ENCODE results near the gene PIP5K1A. TPM values are rescaled to one million over a fixed set of nuclear protein-coding genes. Genes with fewer than 3 reads are reported as not detected.
A peak's percentile ranks its signal among the peaks of the same experiment; 100 is the strongest.

Gene PIP5K1A
- total and polyA plus RNA-seq, 9 of the 15 experiments (the other 6 are each of a cell fraction or from before 2014, with no cell fraction given): 1.9 to 42.4 (median 18.8) TPM

GRCh38 chr1:151282883-151283725, 84.8 kb downstream of the PIP5K1A start:
- H3K36me3 ChIP-seq (ENCODE audit: control insufficient read depth, insufficient read depth, low read length): peaks cover 39% of the 10 kb centered on the region; the same call in 2 of the 3 replicates
- H3K9ac ChIP-seq (ENCODE audit: insufficient read depth in 1 of 2, low read depth in 2 of 2, low read length in 2 of 2): peak overlapping the region; percentile 93 to 99
- no TSS peak for BruUV-seq (replicated peaks)
- DNase-seq (ENCODE audit: extremely low read depth in 1 of 4, low spot score in 3 of 4): peak; percentile 46 to 64 (median 58)
- H2AFZ ChIP-seq (ENCODE audit: low read depth, low read length): peak overlapping the region; percentile 58
- peaks cover 19 to 42% of the 10 kb centered on the region in 2 experiments for H3K4me1 ChIP-seq (replicated peaks in 1 of 2; ENCODE audit: control insufficient read depth in 2 of 2, insufficient read depth in 2 of 2, low read length in 2 of 2)
- peaks cover 28% of the 10 kb centered on the region for H3K79me2 ChIP-seq (ENCODE audit: control insufficient read depth, insufficient read depth, low read length)
- in situ Hi-C loops (cut with MboI): no loop called here
- no peaks in the 10 kb centered on the region for H3K9me3 ChIP-seq (replicated peaks; ENCODE audit: control insufficient read depth, insufficient read depth, low read depth, low read length)
- H3K27ac ChIP-seq (ENCODE audit: extremely low read depth, low read depth, low read length): peak overlapping the region; percentile 99
- peaks cover 4% of the 10 kb centered on the region for H3K9me1 ChIP-seq (ENCODE audit: control insufficient read depth, insufficient read depth, low read length)
- POLR2A ChIA-PET: interaction anchor here (0.5 to 3.5 kb wide), 14 partner anchors 10 to 309 kb away, joined by 3 to 43 read pairs (median 4); partner anchors contain the start of genes PI4KB and PSMB4
- H4K20me1 ChIP-seq (replicated peaks; ENCODE audit: control insufficient read depth, insufficient read depth, low read length): peaks cover 8% of the 10 kb centered on the region; the same call in 1 of the 2 replicates
- no peaks in the 10 kb centered on the region for H3K27me3 ChIP-seq (ENCODE audit: control insufficient read depth in 2 of 2, insufficient read depth in 2 of 2, low read length in 2 of 2)
- peak; percentile 52 for FAIRE-seq
- WGBS (ENCODE audit: insufficient coverage, low coverage, missing lambda C conversion rate): 6% methylated on average over 30 of the region's 44 CpGs
- H3K4me3 ChIP-seq: peak overlapping the region; percentile 67
- peak overlapping the region; percentile 100 for H3K4me2 ChIP-seq (ENCODE audit: insufficient read depth, low read length)
- CTCF ChIA-PET (ENCODE audit: low intra/inter-chr PET ratio): no interaction called here
- intact Hi-C loops (cut with micrococcal nuclease): loop anchor here (10.0 kb wide), 1 partner anchor 62 kb away; the partner anchor contains the start of gene RFX5
- peak; percentile 8 for ATAC-seq
- TF ChIP-seq TCFL5 (CRISPR knock-in tag; conservative IDR thresholded peaks at IDR 0.05): no peak
- TF ChIP-seq MLLT1 (IDR thresholded peaks at IDR 0.05): 0 out of 4 replicates have a peak, but pooled peaks of 1 of the 2 experiments have one; percentile 19
- no peak for TF ChIP-seq STAT5B (CRISPR knock-in tag; IDR thresholded peaks at IDR 0.05)
- TF ChIP-seq PHF8 (IDR thresholded peaks at IDR 0.05; ENCODE audit: borderline replicate concordance, low read length): 0 out of 2 replicates have a peak, but pooled peaks have one; percentile 8
- TF ChIP-seq SMARCA4 (IDR thresholded peaks at IDR 0.05): 0 out of 2 replicates have a peak, but pooled peaks have one; percentile 12
- peak; percentile 19; the same call in 1 of the 2 replicates for TF ChIP-seq SPI1 (IDR thresholded peaks at IDR 0.05; ENCODE audit: borderline replicate concordance, low read depth, low read length)
- no peak for TF ChIP-seq ESRRA (IDR thresholded peaks at IDR 0.05; ENCODE audit: borderline replicate concordance, low read depth)
- TF ChIP-seq PATZ1 (CRISPR knock-in tag; IDR thresholded peaks at IDR 0.05; ENCODE audit: borderline replicate concordance): no peak
- no peak for TF ChIP-seq ZNF586 (CRISPR knock-in tag; conservative IDR thresholded peaks at IDR 0.05)
- peak; percentile 57; the same call in 1 of the 2 replicates for TF ChIP-seq LCOR (CRISPR knock-in tag; IDR thresholded peaks at IDR 0.05)
- no peak for TF ChIP-seq KDM1A (IDR thresholded peaks at IDR 0.05)
- TF ChIP-seq ID3 (CRISPR knock-in tag; IDR thresholded peaks at IDR 0.05): no peak
- TF ChIP-seq ID3 (tag; IDR thresholded peaks at IDR 0.05): 0 out of 2 replicates have a peak, but pooled peaks have one; percentile 29
- no peak for TF ChIP-seq SIN3A (IDR thresholded peaks at IDR 0.05; ENCODE audit: borderline replicate concordance in 2 of 2, control insufficient read depth in 1 of 2, low read depth in 2 of 2, low read length in 2 of 2)
- TF ChIP-seq PCBP1 (IDR thresholded peaks at IDR 0.05; ENCODE audit: low read depth, low read length, poor library complexity, severe bottlenecking): peak; percentile 7
- TF ChIP-seq NR2C2 (CRISPR knock-in tag; IDR thresholded peaks at IDR 0.05): no peak; the same call in 1 of the 2 replicates
- TF ChIP-seq NR2C2 (tag; IDR thresholded peaks at IDR 0.05): 0 out of 2 replicates have a peak, but pooled peaks have one; percentile 4

Data from K562 (cell line).